LoVo (cell line): ENCODE measurements around the gene TTC9.

ENCODE experiments used
- DNase-seq: peaks from one replicate; pipeline ENCODE4 v3.0.0-alpha.2; 2016; ENCODE audit warnings: low spot score

The TTC9 gene

GRCh38 chr14:70645892-70646291 is 4.2 kb downstream of the TTC9 start:
- DNase-seq = no peak

DNA sequence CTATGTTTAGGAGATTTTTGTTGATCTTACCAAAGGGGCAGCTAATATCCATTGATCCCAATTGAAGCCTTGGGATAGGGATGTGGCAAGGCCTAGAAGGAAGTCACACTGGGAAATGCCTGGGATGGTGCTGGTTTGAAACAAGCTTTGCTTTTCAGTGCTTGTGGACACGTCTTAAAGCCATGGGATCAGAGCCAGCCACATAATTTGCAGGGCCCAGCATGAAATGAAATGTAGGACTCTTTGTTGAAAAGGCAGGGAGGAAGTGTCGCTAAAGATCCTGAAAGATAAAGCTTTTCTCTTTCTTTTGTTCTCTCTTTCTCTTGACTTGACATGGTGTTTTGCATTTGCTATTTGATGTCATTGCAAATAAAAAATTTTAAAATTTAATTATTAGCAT is 5.0 kb downstream of the TTC9 start:
- no peak for DNase-seq

- no peak for DNase-seq
These were observed 6.6 kb downstream of the TTC9 start for GRCh38 chr14:70648346-70648745.

GRCh38 chr14:70649803-70650202 is 8.1 kb downstream of the TTC9 start:
- DNase-seq = no peak

DNA sequence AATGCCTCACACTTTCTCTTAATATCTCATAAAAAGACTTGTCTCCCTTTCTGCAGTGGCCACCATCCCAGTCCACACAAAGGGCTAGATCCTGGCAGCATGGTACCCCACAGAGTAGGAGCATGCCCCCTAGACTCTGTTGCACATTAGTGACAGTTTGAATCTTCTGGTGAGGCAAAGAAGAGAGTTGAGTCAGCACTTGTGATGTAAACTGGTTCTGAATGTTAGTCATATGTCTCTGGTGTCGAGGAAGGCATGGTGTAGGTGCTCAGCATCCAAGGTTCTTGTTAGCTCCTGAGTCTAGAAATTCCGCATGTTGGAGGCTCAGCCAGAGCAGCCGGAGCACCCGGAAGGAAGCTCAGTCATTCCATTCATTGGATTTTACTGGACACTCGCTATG is 9.8 kb downstream of the TTC9 start:
- DNase-seq = no peak

DNA sequence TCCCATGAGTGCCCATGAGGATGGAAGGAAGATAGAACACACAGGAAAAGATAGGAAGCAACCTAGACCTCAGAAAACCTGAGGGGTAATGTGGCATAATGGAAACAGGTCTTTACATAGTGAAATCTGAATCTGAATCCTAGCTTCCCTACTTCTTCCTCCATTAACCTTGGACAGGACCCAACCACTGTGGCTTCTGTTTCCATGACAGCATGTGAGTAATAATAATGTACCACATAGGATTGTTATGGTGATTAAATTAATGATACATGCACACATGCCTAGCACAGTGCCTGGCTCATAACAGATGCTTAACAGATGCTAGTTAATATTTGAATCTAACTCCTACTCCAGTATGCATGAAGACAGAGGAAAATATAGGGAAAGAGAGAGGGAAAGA is 11.2 kb downstream of the TTC9 start:
- no peak for DNase-seq

DNA sequence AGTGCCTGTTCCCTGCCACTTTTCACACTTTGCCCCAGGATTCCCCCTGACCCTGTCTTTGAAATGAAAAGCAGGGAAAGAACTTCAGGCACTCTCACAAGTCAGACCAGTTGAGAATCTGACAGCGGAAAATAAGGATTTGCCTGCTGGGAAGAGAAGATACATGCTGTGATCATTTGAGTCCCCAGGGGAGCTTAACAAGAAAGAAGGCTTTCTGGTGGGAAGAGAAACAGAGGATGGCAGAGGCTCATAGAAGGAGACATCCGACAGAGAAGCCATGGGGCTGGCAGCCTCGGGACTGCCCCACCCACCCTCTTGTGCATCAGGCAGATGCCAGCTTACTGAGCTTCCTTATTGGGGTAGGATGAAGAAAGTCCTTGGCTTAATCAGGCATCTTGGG is 11.9 kb downstream of the TTC9 start:
- DNase-seq = no peak

DNA sequence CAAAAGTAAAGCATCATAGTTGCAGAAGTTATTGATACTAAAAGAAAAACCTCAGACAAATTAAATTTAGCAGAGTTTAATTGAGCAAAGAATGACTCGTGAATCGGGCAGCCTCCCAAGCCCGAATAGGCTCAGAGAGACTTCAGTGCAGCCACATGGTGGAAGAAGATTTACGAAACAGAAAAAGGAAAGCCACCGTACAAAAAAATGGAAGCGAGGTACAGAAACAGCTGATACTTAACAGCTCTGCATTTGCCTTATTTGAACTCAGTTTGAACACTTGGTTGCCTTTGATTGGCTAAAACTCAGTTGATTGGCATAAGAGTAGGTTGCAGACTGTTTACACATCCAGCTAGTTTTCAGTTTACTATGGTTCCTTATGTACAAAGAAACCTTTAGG is 12.9 kb downstream of the TTC9 start:
- no peak for DNase-seq

- no peak for DNase-seq
These were observed 13.6 kb downstream of the TTC9 start for GRCh38 chr14:70655110-70655826.

GRCh38 chr14:70658899-70659298 is 17.2 kb downstream of the TTC9 start:
- no peak for DNase-seq

GRCh38 chr14:70660967-70661893 is 19.5 kb downstream of the TTC9 start:
- no peak for DNase-seq

DNA sequence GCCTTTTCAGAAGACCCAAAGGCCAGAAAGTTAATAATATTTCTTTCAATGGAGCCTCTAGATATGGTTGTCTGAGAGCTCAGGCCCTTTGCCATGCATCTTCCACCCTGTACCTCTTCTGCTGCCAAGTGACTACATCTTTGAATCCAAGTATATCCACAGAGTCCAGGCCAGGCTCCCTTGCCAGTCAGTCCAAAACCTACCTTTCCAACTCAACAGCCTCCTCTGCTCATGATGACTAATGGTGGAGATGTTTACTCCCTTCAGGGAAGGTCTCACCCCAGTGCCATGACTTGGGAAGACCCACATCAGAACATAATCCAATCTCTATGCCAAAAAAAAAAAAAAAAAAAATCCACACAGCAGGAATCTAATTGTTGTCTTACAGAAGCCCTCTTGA is 20.4 kb downstream of the TTC9 start:
- DNase-seq = no peak

GRCh38 chr14:70662816-70663215 is 21.1 kb downstream of the TTC9 start:
- no peak for DNase-seq

- DNase-seq = no peak
These were observed 22.0 kb downstream of the TTC9 start for GRCh38 chr14:70663707-70664179.

GRCh38 chr14:70664698-70665447 is 23.2 kb downstream of the TTC9 start:
- no peak for DNase-seq

GRCh38 chr14:70665448-70666360 is 24.0 kb downstream of the TTC9 start:
- DNase-seq = peak; percentile 84

DNA sequence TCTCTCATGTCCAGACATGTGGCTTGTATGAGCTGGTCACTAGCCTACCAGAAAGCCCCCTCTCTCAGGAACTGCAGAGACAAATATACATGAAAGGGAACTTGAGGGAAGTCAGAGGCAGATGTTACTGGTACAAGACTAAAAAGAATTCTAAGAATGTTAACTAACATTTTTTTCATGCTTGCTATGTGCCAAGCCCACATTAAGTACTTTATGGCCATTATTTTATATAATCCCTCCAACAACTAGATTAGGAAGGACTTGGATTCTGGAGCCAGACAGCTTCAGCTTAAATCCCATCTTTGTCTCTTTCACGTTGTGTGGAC is 24.6 kb downstream of the TTC9 start:
- peak; percentile 11 for DNase-seq

DNA sequence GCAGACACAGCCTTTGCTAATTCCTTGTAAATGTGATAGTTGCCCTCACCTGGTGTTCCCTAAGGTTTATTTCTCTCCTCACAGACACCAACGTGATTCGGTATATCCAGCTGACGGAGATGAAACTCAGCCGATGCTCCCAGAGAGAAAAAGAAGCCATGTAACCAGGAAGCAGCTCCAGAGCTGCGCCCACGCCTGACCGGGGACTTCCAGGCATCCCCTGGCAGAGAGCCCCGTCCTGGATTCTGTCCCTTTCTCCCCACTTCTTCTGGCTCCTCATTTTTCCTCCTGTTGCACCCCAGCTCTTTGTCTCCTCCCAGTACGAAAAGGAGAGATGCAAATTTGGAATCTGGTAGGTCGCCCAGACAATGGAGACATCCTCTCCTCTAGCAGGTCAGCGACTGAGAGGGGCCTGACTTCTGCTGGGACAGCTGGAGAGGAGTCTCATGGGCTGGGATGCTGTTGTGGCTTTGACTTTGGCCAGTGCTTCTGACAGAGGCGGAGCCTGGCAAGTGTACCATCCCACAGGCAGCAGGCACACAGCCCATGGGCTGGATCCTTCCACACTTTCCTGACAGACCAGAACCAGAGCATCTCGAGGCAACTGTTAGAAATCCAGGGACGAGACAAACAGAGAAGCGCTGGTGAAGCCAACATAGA is 29.4 kb downstream of the TTC9 start:
- DNase-seq = no peak

GRCh38 chr14:70671652-70672644 is 30.2 kb downstream of the TTC9 start:
- DNase-seq = no peak

GRCh38 chr14:70677341-70677740 is 35.6 kb downstream of the TTC9 start:
- DNase-seq = no peak
